PFSK-1 (cell line): Measurements from ENCODE around the gene FAM170A.

Experiments
- FOXP2 ChIP-seq: optimal IDR thresholded peaks from 2 replicates; pipeline ENCODE3; 2011; ENCODE audit warnings: borderline replicate concordance, control low read depth, inconsistent platforms; ENCODE audit not compliant: insufficient read depth; ENCODE audit errors: extremely low read length, extremely low read depth
- POLR2AphosphoS5 ChIP-seq: IDR thresholded peaks from 2 replicates; pipeline ENCODE4 v1.6.1; 2012; ENCODE audit warnings: low read depth, mild to moderate bottlenecking, control low read depth, low read length, moderate library complexity
- SIN3A ChIP-seq: IDR thresholded peaks from 2 replicates; pipeline ENCODE4 v1.6.1; 2012; ENCODE audit warnings: mild to moderate bottlenecking, low read length, moderate library complexity, borderline replicate concordance; ENCODE audit not compliant: insufficient read depth
- TAF1 ChIP-seq: IDR thresholded peaks from 2 replicates; pipeline ENCODE4 v1.6.1; 2012; ENCODE audit warnings: low read length, control low read depth, borderline replicate concordance; ENCODE audit not compliant: insufficient read depth
- TF ChIP-seq, protein P1 (sequence below), 2 experiments: IDR thresholded peaks; 2 replicates each; pipeline versions ENCODE4 v1.6.1 to v1.8.0; 2011 to 2012; ENCODE audit warnings: low read depth in 2 of 2, low read length in 2 of 2, control low read depth in 1 of 2, inconsistent platforms in 1 of 2, mild to moderate bottlenecking in 1 of 2, moderate library complexity in 1 of 2; ENCODE audit not compliant: insufficient read depth in 1 of 2

DNA sequence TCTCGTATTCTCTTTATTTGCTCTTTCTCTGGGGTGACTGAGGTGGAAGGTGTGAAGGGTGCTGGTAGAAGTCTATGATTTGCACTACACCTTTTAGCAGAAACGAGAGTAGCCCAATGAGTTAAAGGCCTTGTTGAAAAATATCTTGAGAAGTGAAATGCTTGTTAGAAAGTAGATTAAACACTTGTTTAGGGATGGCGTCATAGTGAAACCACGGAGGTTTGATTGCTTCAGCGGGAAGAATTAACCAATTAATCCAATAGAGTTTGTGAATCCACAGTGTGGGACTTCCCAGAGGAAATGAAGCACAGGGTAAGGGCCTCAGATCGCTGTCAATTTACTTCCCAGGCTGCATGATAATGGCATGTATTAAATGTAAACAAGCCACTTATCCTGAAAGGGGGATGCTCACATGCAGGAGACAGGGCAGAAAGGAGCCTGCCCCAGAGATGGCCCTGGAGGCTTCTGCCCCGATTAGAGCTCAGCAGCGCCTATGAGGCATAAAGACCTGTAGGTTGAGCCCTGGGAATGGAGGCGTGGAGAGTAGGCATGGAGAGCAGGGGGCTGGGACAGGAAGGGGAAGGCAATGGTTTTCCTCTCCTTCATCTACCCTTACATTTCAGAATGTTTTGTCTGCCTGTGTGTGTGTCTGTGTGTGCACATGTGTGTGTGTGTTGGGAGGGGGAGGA lies 1.5 kb downstream of the FAM170A start:
- TF ChIP-seq, protein P1, sequence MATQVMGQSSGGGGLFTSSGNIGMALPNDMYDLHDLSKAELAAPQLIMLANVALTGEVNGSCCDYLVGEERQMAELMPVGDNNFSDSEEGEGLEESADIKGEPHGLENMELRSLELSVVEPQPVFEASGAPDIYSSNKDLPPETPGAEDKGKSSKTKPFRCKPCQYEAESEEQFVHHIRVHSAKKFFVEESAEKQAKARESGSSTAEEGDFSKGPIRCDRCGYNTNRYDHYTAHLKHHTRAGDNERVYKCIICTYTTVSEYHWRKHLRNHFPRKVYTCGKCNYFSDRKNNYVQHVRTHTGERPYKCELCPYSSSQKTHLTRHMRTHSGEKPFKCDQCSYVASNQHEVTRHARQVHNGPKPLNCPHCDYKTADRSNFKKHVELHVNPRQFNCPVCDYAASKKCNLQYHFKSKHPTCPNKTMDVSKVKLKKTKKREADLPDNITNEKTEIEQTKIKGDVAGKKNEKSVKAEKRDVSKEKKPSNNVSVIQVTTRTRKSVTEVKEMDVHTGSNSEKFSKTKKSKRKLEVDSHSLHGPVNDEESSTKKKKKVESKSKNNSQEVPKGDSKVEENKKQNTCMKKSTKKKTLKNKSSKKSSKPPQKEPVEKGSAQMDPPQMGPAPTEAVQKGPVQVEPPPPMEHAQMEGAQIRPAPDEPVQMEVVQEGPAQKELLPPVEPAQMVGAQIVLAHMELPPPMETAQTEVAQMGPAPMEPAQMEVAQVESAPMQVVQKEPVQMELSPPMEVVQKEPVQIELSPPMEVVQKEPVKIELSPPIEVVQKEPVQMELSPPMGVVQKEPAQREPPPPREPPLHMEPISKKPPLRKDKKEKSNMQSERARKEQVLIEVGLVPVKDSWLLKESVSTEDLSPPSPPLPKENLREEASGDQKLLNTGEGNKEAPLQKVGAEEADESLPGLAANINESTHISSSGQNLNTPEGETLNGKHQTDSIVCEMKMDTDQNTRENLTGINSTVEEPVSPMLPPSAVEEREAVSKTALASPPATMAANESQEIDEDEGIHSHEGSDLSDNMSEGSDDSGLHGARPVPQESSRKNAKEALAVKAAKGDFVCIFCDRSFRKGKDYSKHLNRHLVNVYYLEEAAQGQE (IDR thresholded peaks at IDR 0.05; ENCODE audit: insufficient read depth in 1 of 2, low read depth in 2 of 2, low read length in 2 of 2) = no peak
- TF ChIP-seq SIN3A (no peak), TAF1 (no peak), POLR2AphosphoS5 (no peak), FOXP2 (no peak)
